NOMO-1 (cell line): ENCODE results near the gene MDGA2.

ENCODE experiments used
- DNase-seq, 2 experiments: peaks; one replicate each; lab custom pipeline; 2025; ENCODE audit not compliant: unreplicated experiment in 2 of 2; lab: John Stamatoyannopoulos, UW

The MDGA2 gene

DNA sequence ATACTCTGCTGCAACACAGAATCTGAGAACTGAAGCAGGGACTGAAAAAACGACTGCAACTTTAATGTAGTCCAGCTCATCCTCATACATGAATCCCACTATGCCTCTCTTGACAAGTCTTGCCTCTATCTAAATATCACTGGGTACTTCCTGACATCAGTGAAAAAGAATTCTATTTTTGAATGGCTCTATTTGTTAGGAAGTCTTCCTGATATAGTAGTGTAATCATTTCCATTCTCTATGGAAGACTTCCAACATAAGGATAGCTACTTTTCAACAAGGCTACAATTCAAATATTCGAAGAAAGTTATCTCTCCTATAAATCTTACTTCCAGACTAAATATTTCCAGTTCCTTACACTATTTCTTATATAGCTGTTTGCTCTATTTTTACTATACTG lies 167.5 kb downstream of the MDGA2 start:
- no peak for DNase-seq

DNA sequence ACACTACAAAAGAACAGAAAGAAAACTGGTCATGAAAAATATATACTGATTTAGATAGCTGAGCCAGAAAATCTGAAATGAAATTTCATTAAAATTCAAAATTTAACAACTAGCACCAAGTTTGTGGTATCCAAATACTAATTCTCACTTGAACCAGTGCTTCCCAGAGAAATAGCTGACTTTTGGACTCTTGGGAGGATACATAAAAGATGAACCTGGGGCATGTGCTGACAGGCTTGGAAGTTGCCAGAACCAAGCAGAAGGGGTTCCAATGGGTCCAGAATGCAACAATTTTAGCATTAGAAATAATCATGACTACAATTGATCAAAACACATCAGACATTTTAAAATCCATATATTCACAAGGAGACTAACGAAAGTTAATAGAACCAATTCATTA lies 175.0 kb downstream of the MDGA2 start:
- no peak for DNase-seq

DNA sequence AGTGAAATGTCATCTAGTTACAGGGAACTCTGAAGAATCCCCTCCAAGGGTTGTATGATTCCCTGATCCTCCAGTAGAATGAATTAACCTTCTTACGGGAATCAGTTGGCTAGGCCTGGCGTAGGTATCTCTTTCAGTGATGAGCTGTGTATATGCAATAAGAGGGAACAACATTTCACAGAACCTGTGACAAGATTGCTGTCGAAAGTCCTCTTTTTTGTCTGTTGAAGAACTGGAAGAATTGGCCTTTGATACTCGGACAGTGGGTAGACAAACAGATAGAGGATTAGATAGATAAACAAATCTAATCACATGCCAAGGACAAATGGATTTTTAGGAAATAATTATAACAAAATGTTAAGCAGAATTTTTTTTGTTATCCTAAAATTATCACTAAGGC lies 184.6 kb downstream of the MDGA2 start:
- DNase-seq: no peak

DNA sequence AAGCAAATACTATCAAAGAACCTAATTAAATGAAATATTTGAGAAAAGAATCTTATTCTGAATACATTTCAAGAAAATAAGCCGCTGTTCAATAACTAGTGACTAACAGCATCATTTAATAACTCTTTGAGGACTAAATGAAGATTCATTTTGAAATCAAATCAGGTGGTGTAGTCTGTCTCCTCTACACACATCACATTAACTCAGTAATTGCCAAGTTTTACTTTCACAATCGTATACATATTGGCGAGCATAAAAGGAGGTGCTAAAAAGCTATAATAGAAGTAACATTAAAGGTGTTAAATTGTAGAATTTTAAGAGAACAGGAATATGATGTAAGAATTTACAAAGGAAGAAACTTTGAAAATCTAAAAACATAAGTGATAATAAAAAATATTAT lies 185.1 kb downstream of the MDGA2 start:
- no peak for DNase-seq

DNA sequence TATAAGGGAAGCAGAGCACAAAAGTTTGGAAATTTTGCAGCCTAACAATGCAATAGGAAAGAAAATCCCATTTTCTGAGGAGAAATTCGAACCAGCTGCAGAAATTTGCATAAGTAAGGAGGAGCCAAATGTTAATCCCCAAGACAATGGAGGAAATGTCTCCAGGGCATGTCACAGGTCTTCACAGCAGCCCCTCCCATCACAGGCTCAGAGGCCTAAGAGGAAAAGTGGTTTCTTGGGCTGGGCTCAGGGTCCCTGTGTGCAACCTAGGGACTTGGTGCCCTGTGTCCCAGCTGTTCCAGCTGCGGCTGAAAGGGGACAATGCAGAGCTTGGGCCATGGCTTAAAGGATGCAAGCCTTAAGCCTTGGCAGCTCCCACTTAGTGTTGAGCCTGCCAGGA lies 190.0 kb downstream of the MDGA2 start:
- DNase-seq: no peak

DNA sequence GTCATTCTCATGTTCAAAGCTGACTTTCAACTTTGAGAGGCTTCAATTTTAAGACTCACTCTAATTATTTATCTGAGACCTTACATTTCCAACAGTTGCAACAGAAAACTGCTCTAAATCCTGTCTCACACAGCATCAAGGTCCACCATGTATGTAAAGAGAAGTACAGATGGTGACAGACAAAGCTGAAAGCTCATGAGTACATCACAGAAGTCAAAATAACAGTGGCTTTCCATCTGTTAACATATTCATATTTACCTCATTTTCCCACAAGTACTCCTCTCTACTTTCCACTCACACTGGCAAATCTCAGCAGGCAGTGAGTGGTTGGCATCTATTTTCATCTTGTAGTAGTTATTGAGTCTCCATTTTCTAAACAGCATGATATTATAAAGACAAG lies 192.0 kb downstream of the MDGA2 start:
- no peak for DNase-seq

DNA sequence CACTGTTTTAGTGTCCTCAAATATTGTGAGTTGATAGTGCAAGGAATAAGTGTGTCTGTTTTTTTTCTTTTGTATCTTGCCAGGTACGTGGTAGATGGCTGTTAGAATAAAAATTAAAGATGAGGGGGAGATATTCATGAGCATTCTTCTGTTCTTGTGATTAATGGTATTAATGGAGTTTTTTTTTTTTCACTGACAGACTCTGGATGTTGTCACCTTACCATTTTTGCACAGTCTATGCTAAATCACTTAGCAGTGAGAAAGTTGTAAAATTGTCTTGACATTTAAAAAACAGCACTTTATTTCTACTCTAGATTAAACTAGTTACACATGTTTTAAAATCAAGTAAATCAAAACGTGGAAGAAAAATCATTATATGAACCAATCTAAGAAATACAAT lies 204.3 kb downstream of the MDGA2 start:
- no peak for DNase-seq

DNA sequence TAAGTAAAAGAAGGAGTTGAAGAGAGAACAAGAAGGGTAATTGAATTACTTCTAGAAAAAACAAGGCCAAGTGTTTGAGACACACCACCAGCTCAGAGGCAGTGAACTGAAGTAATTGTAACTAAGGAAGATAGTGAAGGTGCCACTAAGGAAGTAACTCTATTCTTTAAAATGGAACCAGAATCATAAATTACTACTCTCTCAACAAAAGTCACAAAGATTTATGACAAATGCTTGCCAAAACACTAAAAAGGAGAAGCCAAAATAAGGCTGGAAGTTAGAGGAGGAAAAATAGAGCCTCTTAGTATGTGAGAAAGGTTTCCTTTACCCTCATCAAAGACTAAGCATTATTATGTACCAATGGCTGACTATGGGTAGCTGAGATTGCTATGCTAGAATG lies 208.5 kb downstream of the MDGA2 start:
- DNase-seq: peak; percentile 31 to 33

DNA sequence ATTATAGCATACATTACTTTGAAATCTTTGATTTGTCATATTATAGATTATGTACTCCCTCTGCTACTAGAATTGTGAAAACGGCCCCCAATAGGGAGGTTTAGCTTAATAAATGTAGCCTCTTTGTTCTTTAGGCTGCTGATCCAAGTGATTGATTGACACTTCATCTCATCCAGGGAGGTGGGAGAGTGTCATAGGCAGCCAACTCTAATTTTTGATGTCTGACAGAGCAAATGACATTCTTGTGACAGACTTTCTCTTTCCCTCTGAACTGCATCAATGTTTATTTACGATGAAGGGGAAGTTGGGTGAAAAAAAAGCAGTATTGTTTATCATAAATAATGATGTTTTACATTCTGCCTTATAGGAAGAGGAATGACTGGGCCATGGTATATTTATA lies 221.4 kb downstream of the MDGA2 start:
- no peak for DNase-seq

DNA sequence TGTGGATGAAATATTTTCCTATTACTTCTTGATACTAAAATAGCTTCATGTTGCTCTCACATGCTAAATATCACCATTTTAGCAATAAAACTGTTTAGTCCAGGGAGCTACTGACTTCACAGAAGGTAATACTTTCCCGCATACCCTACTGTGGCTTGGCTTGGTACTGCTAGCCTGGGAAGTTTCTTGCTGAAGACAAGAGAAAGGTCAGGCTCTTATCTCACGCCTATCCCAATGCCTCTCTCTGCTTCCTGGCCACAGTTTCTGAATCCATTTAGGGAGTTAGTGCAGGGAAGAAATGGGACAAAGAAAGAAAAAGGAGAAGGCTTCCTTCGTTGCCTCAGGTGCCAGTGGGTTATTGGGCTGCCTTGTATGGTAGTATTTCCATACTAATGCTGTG lies 228.3 kb downstream of the MDGA2 start:
- DNase-seq: no peak

DNA sequence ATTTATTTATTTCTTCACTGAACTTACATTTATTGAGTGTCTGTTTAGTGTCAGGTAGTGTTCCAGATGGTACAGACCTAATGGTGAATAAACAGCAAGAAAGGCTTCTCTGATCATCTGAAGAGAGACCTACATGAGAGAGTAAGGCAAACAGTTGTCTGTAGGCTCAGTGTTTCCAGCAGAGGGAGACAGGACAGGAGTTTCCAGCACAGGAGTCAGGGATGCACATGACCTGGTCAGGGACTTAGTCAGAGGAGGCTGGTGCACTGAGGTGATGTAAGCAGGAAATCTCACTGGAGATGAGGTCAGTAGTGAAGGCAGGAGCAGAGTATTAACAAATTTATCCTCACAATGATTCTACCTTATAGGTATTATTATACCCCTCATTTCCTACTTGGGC lies 233.2 kb downstream of the MDGA2 start:
- no peak for DNase-seq

DNA sequence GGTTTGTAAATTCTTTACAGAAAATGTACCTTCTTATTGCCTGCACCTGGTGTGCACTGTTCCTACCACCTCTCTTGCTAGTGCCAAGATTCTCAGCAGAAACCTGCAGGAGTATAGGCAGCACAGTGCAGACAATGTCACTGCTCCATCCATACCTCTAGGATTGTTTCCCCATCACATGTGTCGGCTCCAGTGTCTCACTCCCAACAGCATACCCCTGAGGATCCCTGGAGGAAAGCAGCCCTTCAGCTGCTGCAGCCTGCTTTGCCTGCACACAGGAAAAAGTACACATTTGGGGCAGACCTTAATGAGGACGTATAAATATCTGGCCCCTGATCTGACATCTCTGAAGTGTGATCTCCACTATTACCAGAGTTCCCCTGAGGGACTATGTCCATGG lies 235.5 kb downstream of the MDGA2 start:
- DNase-seq: no peak

DNA sequence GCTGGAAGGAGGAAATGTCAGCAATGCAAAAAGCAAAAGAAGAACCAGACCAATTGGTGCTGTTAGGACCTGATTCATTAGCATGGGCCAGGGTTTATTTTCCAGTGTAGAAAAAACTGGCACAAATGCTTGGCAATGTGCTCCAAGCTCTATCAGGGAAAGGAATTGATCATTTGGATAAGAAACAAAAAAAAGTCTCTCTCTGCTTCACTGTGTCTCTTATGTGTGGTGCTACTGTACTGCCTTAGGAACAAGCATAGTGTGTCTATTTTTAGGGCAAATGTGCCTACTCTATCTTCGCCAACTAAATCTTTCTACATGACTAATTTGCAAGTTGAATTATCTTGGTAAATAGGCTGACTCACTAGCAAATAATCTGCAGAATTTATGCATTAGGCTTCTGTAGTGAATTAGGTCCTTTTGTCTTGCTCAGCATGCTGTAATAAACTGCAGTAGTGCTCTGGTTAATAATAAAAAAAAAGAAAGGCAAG lies 236.7 kb downstream of the MDGA2 start:
- DNase-seq: no peak

DNA sequence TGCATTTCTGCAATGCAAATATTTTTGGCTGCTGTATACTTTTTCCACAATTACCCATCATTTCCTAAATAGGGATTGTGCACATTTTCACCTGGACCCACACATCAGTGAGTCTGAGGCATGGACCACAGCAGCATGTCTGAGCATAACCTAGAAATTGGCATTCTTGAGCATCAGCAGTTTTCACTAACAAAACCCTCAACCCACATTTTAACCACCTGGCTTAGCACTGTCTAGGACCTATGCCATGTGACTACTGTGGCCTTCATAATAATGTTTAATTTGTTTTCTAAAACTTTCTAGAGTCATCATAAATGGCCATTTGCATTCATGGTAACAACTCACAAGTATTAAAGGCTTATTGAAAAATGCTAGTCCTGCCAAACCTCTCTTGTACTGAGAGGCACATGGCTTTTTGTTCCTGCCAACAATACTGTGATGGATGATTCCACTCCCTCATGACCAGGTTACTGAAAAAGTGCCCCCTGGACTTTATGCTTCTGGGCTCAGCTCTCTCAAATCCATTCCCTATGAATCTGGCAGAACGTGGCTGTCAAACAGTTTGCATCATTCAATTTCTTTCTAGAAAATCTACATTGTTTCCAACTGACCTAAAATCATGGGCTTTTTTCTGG lies 240.0 kb downstream of the MDGA2 start:
- DNase-seq: no peak

DNA sequence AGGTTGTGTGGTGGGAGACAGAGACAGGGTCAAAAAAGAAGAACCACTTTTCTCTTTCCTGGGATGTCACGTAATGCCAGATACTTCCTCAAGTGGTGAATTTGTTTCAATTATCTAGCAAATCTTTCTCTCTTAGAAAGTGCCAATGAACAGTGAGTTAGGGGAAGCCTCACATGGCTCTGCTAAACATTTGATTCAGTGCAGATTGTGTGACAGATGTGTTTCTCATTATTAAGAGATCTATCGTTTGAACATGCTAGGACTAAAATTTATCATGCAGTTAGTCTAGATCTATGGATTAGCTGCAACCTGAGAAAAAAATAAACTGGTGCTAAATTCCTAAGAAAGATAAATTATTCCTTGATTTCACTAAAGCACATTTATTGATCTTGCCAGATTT lies 247.8 kb downstream of the MDGA2 start:
- DNase-seq: peak; percentile 35 to 66

DNA sequence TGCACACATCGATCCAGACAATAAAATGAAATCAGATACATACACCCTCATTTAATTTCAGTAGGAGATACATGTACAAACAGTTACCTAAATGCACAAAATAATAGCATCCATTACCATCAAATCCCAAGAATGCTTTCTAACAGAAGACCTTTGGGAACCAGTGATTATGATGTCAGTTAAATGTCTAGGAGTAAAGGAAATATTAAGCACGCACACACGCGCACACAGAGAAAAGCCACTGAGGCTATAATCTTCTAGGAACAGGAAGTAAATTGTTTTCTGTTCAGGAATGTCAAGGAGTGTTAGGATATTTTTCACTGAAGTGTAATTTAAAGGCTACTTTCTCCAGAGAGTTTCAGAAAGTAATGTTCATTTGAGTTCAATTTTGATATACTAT lies 250.1 kb downstream of the MDGA2 start:
- DNase-seq: no peak

DNA sequence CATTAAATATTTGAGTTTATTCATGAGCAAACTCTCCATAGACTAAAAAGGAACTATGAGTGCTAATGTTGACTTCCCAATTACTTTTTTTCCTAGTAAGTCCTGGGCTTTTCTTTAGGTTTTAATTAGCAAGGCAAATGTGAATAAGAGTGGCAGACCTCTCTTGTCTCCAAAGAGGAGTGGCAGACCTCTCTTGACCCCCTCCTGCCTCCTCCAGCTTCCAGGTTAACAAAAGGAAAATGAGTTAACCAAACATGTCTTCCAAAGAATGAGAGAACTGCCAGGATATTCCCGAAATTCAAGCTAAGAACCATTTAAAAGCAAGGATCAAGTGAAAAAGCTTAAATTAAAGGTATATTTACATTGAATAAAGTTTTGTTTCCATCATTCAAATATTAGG lies 253.2 kb downstream of the MDGA2 start:
- no peak for DNase-seq

DNA sequence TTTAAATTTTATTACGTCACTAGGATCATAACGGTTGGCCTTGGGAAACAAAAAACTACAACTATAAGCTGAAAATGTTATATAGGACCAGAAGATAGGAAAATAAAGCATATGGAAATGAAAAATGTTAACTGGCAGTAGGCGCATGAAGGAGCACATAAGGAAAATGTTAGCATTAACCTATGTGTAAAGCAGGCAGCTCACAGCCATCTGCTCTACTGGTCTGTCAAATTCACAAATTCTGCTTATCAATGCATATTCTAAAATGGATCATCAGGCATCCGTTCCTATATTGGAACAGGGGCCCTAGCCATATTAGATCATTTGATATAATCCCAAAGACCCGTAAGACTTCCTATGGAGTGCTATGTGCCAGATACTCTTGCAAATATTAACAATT lies 263.9 kb downstream of the MDGA2 start:
- no peak for DNase-seq

DNA sequence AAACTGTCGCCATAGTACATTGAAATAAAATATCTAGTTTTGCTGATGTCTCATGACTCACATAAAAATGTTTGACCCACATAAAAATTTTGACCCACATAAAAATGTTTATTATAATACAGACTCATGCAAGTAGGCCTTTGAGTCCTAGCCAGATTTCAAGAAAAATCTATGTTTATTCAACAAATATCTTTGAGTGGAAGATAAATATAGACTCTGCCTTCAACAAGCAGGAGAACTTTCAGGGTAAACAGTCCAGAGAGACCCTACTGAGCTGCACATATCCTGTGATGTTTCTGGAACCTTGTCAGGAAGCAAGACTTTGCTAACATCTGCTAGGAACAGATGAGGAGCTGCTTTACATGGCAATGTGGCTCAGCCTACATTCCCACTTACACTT lies 283.1 kb downstream of the MDGA2 start:
- DNase-seq: no peak

DNA sequence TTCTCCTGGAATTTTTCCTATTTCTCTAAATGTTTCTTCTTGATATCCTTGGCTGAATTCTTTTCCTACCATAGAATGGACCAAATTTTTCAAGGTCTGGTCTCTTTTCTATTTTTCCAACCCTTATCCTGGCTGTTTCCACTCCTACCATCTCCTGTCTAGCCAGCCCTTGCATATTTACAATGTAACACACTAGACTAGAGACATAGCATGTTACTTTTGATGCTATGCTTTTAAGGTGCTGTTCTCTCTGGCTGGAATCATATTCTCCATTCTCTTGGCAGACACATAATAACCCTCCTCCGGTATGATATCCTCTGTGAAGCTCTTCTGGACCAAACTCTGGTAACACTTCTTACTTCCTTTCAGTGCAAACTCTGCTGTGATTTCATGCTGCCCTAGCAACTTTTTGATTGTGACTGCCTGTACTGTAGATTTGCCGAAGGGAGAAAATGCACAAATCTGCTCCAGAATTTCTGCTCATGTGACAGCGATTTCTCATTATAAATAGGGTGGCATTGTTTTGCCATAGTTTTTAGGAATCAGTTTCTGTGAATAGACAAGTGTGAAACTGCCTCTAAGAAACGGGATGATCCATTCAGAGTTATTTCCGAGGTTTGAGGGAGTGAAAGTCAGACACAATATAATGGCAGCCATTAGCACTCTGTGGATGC lies 284.4 kb downstream of the MDGA2 start:
- DNase-seq: no peak

DNA sequence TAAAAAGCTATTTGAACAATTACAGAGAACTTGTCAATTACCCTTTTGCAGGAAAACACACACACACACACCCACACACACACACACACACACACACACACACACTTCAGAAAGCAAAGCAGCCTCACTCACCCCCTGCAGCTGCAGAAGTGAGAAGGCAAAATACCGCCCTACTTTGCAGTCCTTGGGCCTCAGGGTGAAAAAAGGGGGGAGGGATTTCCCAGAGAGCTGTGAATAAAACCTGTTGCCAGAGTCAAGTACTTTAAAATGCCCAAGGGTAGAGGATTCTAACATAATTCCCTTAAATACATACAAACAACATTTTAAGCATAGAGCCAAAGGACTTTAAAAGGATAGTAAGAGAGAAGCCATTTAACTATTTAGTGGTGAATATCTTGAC lies 285.9 kb downstream of the MDGA2 start:
- DNase-seq: no peak

DNA sequence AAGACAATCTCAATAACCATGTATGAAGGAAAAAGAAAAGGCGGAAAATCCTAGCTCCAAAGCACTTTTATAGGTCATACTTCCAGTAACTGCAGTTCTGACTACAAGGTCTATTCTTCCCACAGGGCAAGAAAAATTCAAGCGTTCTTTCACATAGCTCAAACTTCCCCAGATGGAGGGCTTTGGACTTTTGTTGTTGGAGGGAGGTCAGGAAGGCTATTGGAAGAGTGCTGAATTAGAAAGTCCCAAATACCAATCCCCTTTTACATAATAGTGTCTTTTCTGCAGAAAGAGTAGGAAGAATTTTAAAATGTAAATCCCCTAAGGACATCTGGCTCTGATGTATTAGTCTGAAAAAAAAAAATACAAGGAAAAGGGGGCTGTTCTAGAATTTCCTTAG lies 309.4 kb downstream of the MDGA2 start:
- DNase-seq: no peak

DNA sequence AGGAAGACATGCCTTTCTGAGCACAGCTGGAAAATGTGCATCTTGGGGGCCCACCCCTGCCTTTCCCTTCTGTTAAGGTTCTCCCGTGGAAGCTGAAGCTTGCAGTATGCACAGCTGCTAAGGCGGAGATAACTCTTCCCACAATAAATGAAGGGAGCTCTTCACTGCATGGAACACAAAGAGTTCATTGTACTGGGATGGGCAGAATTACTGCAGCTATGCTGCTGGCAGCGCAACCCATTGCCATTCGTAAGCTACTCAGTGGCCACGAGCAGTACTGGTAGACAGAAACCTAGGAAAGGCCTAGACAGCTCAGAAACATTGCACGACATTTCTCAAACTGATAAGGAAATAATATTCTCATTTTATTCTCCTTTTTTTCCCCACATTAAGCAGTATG lies 310.2 kb downstream of the MDGA2 start:
- DNase-seq: no peak
